GM18858 (cell line): ENCODE measurements around the gene FOCAD.

Experiments used
- ATAC-seq: cut with Tn5 transposase; IDR thresholded peaks from one replicate; pipeline ENCODE4 v1.9.1; 2021; ENCODE audit not compliant: unreplicated experiment

FOCAD gene

DNA sequence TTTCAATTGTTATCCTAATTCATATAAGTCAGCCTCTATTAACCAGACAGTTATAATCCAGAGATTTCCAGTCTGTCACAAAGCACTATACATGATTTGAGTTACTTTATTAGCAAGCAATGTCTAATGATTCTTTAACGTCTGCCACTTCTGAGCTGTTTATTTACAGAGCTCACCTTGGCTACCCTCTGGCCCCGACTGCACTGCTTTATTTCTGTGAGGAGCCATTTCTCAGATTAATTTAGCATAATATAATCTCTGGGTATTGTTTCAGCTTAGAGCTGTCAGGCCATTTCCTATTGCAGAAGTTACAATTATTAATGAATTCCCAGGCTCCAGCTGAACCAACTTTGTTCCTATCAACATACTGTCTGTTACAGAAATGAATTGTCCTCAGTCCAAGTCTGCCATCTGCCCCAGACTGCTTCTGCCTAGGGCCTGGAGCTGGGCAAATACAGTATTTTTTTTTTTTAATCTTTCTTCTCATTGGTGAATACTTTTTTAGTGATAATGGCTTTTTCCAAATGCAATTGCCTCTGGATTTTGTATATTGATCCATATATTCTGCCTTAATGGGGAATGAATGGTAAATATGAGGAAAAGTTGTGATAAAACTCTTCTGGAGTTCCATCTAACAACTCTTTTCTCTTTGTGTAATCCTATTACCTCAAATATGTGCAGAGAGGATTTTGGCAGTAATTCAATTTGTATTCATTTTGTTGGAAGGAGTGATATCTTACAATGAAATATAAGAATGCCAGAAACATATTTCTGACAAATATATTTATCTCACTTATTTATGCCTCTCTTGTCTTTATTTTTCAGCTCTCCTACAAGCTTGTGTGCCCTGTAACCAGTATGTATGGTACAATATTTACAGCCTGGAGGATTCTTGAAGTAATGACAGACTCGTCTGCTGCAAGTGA lies 104.7 kb downstream of the FOCAD start:
- no peak for ATAC-seq

- ATAC-seq = no peak
Measured at GRCh38 chr9:20790721-20791120, 106.7 kb downstream of the FOCAD start.

- no peak for ATAC-seq
Measured at GRCh38 chr9:20791682-20792081, 107.6 kb downstream of the FOCAD start.

GRCh38 chr9:20804489-20805250 lies 120.6 kb downstream of the FOCAD start:
- no peak for ATAC-seq

DNA sequence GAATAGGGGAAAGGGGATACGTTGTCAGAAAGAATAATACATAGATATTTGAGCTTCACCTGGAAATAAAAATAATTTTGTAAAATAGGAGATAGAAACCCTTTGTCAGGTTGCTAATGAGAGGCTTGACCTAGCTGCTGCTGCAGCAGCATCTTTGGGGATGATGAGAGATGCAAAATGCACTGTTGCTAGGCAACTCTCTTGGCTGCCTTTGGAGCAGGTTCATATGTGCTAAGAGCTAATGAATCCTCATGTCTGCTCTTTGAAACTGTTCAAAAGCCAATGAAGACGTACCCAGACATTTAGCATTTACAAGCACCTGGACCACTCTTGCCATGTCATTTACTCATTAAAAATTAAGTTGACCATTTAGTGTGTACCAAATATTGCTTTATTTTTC lies 121.7 kb downstream of the FOCAD start:
- no peak for ATAC-seq

GRCh38 chr9:20808002-20808401 lies 123.9 kb downstream of the FOCAD start:
- no peak for ATAC-seq

DNA sequence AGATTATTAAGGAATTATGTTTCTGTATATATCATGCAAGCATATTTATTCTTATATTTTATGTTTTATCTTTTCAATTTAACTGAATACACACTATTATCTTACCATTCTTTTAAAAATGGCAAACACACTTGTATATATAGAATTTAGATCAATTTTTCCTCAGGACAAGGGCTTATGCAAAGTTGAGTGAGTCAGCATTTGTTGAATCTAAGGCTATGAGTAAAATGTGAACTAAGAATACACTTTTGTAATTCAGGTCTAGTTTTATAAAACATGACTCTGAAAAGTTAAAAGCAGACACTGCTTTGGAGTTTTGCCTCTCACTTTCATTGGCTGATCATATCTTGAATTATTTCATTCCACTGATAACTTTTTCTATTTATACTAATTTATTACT lies 127.8 kb downstream of the FOCAD start:
- no peak for ATAC-seq

DNA sequence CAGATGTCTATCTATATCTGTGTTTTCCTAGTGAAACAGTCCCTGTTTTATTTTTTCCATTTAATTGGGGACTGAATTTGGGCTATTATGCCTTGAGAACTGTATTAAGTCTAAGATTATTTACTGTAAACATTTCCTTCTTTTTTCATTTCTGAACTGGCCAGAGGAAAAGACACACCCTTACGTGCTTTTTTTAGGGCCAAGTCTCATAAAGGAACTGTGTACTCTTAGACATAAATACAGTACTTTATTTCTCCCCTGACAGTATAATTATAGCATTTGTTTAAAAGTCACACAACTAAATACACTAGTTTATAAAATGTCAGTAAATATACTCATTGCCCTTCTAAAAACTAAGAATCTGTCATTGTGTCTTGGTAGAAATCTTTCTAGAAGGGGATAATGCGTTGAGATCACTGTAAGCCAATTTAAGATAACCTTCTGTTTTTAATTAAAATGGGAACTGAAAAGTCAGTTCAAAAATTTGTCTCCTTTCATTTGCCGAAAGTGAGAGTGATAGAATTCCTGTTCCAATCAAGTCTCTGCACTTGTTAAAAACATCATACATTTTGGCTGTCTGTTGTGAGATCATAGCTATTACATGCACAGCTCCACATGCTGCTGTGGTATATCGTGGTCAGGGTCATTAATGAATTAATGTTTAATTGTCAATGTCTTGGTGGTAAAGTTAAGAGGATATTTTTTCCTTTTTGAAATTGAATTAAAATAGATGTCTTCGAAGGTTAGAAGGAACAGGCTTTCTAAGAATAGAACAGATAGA lies 132.1 kb downstream of the FOCAD start:
- no peak for ATAC-seq

DNA sequence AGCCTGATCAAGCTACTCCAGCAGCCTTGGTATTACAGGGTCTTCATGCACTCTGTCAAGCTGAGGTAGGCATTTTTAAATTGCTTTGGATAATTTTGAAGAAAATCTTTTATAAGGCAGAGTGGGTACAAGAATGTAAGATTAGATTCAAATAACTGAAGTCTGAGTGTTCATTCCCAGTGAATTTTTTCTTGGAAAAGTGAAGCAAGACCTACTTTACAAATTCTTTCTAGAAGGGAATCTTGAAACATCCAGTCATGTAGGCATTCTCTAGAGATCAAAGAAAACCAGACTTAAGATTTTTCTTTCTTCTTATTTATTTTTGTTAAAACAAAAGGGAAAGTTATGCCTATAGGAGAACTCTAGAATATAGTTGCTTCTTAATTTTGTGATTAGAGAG lies 139.0 kb downstream of the FOCAD start:
- no peak for ATAC-seq

GRCh38 chr9:20831028-20831427 lies 147.0 kb downstream of the FOCAD start:
- ATAC-seq = no peak

- ATAC-seq = no peak
Measured at GRCh38 chr9:20832775-20833174, 148.7 kb downstream of the FOCAD start.

- no peak for ATAC-seq
Measured at GRCh38 chr9:20835377-20836286, 151.6 kb downstream of the FOCAD start.

DNA sequence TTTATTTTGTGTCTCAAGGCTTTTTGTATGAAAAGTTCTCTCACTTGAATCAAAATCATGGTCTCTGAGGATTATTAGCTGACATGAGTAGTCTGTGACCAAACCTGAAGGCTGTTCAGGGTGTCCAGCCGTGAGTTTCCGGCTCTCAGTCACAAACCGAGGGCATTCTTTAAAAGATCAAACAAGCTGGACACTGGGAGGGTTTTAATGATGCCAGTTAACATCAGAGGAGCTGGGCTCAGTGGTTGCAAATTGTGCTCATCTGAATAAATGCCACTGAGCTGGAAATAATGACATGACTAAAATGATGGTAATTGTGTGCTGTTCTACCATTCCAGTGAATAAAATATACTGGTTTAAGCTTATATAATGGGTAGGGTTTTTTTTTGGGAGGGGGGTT lies 153.1 kb downstream of the FOCAD start:
- no peak for ATAC-seq

- no peak for ATAC-seq
Measured at GRCh38 chr9:20838218-20838617, 154.2 kb downstream of the FOCAD start.

DNA sequence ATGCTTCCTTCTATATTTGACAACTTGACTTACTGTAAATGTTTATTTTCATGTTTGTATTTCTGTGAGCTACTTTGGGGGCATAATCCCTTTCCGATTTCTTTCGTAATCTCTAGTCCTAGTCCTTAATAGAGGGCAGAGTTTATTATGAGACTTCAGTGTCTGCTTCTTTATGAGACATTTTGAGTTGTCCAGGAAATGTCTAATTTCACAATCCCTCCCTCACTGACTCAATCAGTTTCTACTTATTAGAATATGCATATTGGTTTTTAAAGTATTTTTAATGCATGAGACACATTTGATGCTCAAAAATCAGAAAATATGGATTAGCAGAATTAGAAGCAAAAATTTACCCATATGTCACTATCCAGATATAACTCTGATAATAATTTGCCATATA lies 160.9 kb downstream of the FOCAD start:
- no peak for ATAC-seq

GRCh38 chr9:20848490-20848889 lies 164.4 kb downstream of the FOCAD start:
- ATAC-seq = peak; percentile 34

- no peak for ATAC-seq
Measured at GRCh38 chr9:20853866-20854265, 169.8 kb downstream of the FOCAD start.

- no peak for ATAC-seq
Measured at GRCh38 chr9:20854444-20854843, 170.4 kb downstream of the FOCAD start.

DNA sequence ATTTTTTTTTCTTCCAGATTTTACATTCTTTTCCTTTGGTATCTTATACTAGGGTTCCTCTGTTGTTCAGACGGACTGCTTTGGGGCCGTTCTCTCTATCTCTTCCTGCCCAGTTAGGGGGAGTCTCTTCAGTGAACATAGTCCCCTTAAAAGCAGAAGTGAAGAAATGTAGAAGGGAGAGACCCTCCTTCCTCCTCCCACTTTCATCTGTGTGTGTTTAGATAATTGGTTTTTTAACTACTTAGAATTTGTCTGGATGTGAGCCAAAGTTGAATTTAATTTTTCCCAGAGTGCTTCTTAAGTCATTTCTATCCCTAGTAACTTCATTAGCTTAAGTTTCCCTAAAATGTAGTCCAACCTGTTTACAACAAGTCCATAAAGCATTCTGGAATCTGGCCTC lies 179.9 kb downstream of the FOCAD start:
- no peak for ATAC-seq

GRCh38 chr9:20865347-20865746 lies 181.3 kb downstream of the FOCAD start:
- ATAC-seq = no peak
